Activated naive CD4-positive, alpha-beta T cell treated with anti-CD3 and anti-CD28 coated beads for 36 hours (primary cell): ENCODE results near the gene SLC25A6. TPM values are rescaled to one million over a fixed set of nuclear protein-coding genes. Genes with fewer than 3 reads are reported as not detected.
"Not testable (repeated sequence)": the region's sequence is repeated elsewhere in the genome, so short reads cannot be mapped to it uniquely, and the experiment has no call there.

Source experiments
- CTCF ChIA-PET: fragments of 350-600 bp; sonication (Branson Sonifier 250); formaldehyde crosslinking; loops from one replicate; lab custom pipeline; 2021; ENCODE audit warnings: antibody characterized with exemption; lab: Charles Lee
- DNase-seq: peaks from one replicate; pipeline ENCODE4 v3.0.0-alpha.2; 2020
- H3K27ac Mint-ChIP-seq: one replicate; pipeline ENCODE4 v1.8.0; 2021; ENCODE audit warnings: mild to moderate bottlenecking, mixed read lengths
- H3K27me3 Mint-ChIP-seq: one replicate; pipeline ENCODE4 v1.8.0; 2021; ENCODE audit warnings: low read depth, mixed read lengths
- H3K36me3 Mint-ChIP-seq: one replicate; pipeline ENCODE4 v1.8.0; 2021; ENCODE audit warnings: low read depth, mixed read lengths
- H3K4me1 Mint-ChIP-seq: one replicate; pipeline ENCODE4 v1.8.0; 2021; ENCODE audit warnings: low read depth, mixed read lengths
- H3K4me3 Mint-ChIP-seq: one replicate; pipeline ENCODE4 v1.8.0; 2021; ENCODE audit warnings: mild to moderate bottlenecking, moderate library complexity, mixed read lengths
- H3K9me3 Mint-ChIP-seq: one replicate; pipeline ENCODE4 v1.8.0; 2021; ENCODE audit warnings: mixed read lengths
- intact Hi-C: fragments of 100-400 bp; cut with micrococcal nuclease; formaldehyde crosslinking; loops from one replicate; pipeline ENCODE4 v1.15.1; 2023
- total RNA-seq, 2 experiments: library from RNA; stranded (reverse); gene quantifications; one replicate each; pipeline ENCODE4 v1.2.3, GENCODE V29; 2021

The SLC25A6 gene
- total RNA-seq, 2 experiments from 2014 or later: 457 to 463 TPM

GRCh38 chrX:1354036-1355019, 37.6 kb downstream of the SLC25A6 start:
- H3K4me3 Mint-ChIP-seq: no peak overlapping the region
- H3K9me3 Mint-ChIP-seq: peaks cover 4% of the 10 kb centered on the region
- H3K4me1 Mint-ChIP-seq: peaks cover 6% of the 10 kb centered on the region
- H3K27ac Mint-ChIP-seq: no peak overlapping the region
- peaks cover 13% of the 10 kb centered on the region for H3K36me3 Mint-ChIP-seq
- CTCF ChIA-PET: no interaction called here
- no peaks in the 10 kb centered on the region for H3K27me3 Mint-ChIP-seq
- no peak for DNase-seq
- intact Hi-C loops: no loop called here

- no peak for DNase-seq
- Mint-ChIP-seq H3K36me3 (no peaks in the 10 kb centered on the region), H3K27ac (no peak overlapping the region), H3K4me3 (no peak overlapping the region), H3K27me3 (no peaks in the 10 kb centered on the region), H3K9me3 (no peaks in the 10 kb centered on the region), H3K4me1 (peaks cover 6% of the 10 kb centered on the region)
- intact Hi-C loops: no loop called here
- CTCF ChIA-PET: no interaction called here
Observed at GRCh38 chrX:1351981-1352714, 39.8 kb downstream of the SLC25A6 start.

- H3K9me3 Mint-ChIP-seq, DNase-seq, H3K27ac Mint-ChIP-seq, intact Hi-C loops, H3K4me1 Mint-ChIP-seq, H3K36me3 Mint-ChIP-seq, H3K4me3 Mint-ChIP-seq, H3K27me3 Mint-ChIP-seq, CTCF ChIA-PET: not testable (repeated sequence)
Observed at GRCh38 chrX:1349606-1350005, 42.3 kb downstream of the SLC25A6 start.

GRCh38 chrX:1341545-1342184, 50.2 kb downstream of the SLC25A6 start:
- intact Hi-C loops: no loop called here
- H3K27ac Mint-ChIP-seq: no peak overlapping the region
- DNase-seq: no peak
- CTCF ChIA-PET: no interaction called here
- H3K4me1 Mint-ChIP-seq: peaks cover 5% of the 10 kb centered on the region
- H3K9me3 Mint-ChIP-seq: peaks cover 6% of the 10 kb centered on the region
- H3K4me3 Mint-ChIP-seq: no peak overlapping the region
- H3K27me3 Mint-ChIP-seq: peaks cover 8% of the 10 kb centered on the region
- peaks cover 2% of the 10 kb centered on the region for H3K36me3 Mint-ChIP-seq

GRCh38 chrX:1336948-1337779, 54.7 kb downstream of the SLC25A6 start:
- peaks cover 16% of the 10 kb centered on the region for H3K27me3 Mint-ChIP-seq
- no peak for DNase-seq

GRCh38 chrX:1336331-1336943, 55.5 kb downstream of the SLC25A6 start, which contains the start of gene IL3RA:
Gene IL3RA (plus strand): TSS chrX:1336785. CDS start chrX:1341766, 4,981 bp downstream.
- Mint-ChIP-seq H3K27me3 (peaks cover 16% of the 10 kb centered on the region), H3K4me3 (peak within 1 kb of the TSS; percentile 70), H3K36me3 (no peaks in the 10 kb centered on the region), H3K4me1 (peaks cover 10% of the 10 kb centered on the region), H3K27ac (no peak within 1 kb of the TSS), H3K9me3 (peaks cover 3% of the 10 kb centered on the region)
- intact Hi-C loops: no loop called here
- CTCF ChIA-PET: no interaction called here
- DNase-seq: no peak

More at GRCh38 chrX:1336948-1337779, 54.7 kb downstream of the SLC25A6 start:
- intact Hi-C loops: no loop called here
- CTCF ChIA-PET: no interaction called here
- H3K4me3 Mint-ChIP-seq: peak overlapping the region; percentile 70
- H3K9me3 Mint-ChIP-seq: peaks cover 6% of the 10 kb centered on the region
- H3K4me1 Mint-ChIP-seq: peaks cover 10% of the 10 kb centered on the region
- H3K27ac Mint-ChIP-seq: no peak overlapping the region
- H3K36me3 Mint-ChIP-seq: peaks cover 2% of the 10 kb centered on the region

Other genes with a start within 250 kb of the SLC25A6 start
- gene CRLF2, start 179.5 kb downstream of the SLC25A6 start, total RNA-seq: 1 to 10 TPM; 1.8 to 2.7 TPM
- under 1 TPM; 0.19 to 0.30 TPM for gene CSF2RA, start 123.3 kb downstream of the SLC25A6 start, total RNA-seq
- gene IL3RA, start 55.3 kb downstream of the SLC25A6 start, total RNA-seq: not detected
- 10 to 100 TPM; 45.1 to 47.2 TPM for gene ASMTL, start 60.8 kb upstream of the SLC25A6 start, total RNA-seq
- gene P2RY8, start 145.1 kb upstream of the SLC25A6 start, total RNA-seq: 10 to 100 TPM in 1 of 2 experiments, 1 to 10 TPM in 1; 9.8 to 10.6 TPM
- gene AKAP17A, start 199.5 kb upstream of the SLC25A6 start, total RNA-seq: 10 to 100 TPM; 59.2 to 60.5 TPM
- not detected for gene ASMT, start 222.9 kb upstream of the SLC25A6 start, total RNA-seq